Posterior cingulate gyrus (tissue), 11 donors: ENCODE data around the gene HIF1AN.
"Not testable (repeated sequence)": the region's sequence is repeated elsewhere in the genome, so short reads cannot be mapped to it uniquely, and the experiment has no call there.

Experiments used
- DNase-seq, 10 donors: peaks; one replicate each; pipeline versions ENCODE4 v3.0.0 to v3.0.0-alpha.2; 2020 to 2021; ENCODE audit warnings: mixed read lengths in 3 of 10
- intact Hi-C: fragments of 100-400 bp; cut with DNase I; formaldehyde crosslinking; loops from one replicate; pipeline ENCODE4 v1.15.1; 2023

Gene HIF1AN

GRCh38 chr10:100561005-100561404 is 25.3 kb downstream of the HIF1AN start:
- intact Hi-C loops, result loop anchor here (5.0 kb wide), 1 partner anchor 181 kb away; no protein-coding TSS in a partner anchor
- no peak for DNase-seq

DNA sequence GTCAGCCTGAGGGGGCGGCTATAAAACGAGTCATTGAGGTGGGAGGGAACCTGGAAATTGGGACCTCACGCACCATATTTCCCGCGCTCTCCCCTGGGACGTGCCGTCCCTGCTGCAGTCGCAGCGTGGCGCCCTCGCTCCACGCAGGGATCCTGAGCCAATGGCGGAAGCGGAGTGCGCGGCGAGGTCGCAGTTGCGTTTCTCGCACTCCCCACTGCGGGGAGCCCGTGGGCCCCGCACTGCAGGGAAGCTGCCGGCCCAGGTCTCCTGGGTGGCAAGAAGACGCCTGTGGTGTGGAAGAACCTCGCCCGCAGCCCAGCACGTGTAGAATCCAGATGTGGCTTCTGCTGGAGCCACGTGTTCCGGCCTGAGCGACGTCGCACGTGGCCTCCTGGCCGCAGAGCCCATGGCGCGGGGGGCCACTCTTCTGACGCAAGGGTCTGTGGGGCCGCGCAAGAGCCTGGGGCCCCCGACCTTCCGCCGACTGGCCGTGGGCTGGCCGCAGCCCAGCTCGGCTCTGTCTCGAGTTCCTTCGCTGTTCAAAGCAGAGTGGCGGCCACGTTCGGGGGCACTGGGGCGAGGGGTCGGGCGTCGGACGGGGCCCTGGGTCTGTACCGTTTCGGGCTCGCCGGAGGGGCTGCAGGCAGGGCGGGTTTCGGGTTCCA is 26.4 kb downstream of the HIF1AN start:
- DNase-seq, result peak; percentile 46 to 97 (median 70)
- intact Hi-C loops, result loop anchor here (2.0 to 5.0 kb wide), 2 partner anchors 180 to 317 kb away; no protein-coding TSS in a partner anchor

- DNase-seq, result no peak
- intact Hi-C loops, result no loop called here
These were observed 29.7 kb downstream of the HIF1AN start for GRCh38 chr10:100565206-100565985.

DNA sequence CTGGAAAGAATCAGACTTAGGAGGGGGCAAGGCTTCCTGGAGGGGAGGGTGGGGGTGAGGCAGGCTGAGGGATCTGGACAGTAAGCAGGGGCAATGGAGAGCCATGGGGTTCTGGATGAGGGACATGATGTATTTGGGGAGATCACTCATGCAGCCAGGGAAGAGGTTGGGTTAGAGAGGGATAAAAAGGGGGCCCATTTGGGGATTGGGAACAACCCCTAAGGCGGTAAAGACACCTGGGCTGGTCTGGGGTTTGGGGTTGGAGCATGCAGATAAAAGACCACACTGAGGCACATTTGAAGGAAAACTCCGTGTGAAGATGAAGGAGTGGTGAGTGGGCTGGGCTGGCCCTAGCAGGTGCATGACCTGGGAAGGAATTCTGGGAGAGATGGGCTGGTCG is 30.8 kb downstream of the HIF1AN start:
- no peak for DNase-seq
- intact Hi-C loops, result no loop called here

GRCh38 chr10:100567249-100567648 is 31.5 kb downstream of the HIF1AN start:
- no peak for DNase-seq
- intact Hi-C loops, result no loop called here

GRCh38 chr10:100567826-100568225 is 32.1 kb downstream of the HIF1AN start:
- intact Hi-C loops, result no loop called here
- DNase-seq, result no peak

DNA sequence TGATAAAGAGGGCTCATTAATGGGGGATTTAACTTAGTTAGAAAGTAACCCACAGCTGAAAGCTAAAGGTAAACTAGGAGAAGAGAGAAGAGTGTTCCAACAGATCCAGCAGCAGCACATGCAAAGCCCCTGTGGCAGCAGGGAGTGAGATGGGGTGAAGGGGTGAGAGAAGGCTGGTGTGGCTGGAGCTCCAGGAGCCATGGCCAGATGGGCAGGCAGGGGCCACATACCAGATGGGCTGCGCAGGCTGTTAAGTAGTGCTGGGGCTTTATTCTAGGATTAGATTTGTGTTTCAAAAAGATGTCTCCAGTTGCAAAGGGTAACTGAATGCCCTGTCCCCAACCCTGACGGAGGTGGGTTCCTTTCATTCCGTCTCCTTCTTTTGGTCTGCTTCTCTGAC is 33.2 kb downstream of the HIF1AN start:
- intact Hi-C loops, result no loop called here

GRCh38 chr10:100569687-100570481 is 34.1 kb downstream of the HIF1AN start:
- intact Hi-C loops, result no loop called here
- no peak for DNase-seq

More for the DNA sequence above, 33.2 kb downstream of the HIF1AN start:
- no peak for DNase-seq

- intact Hi-C loops, result no loop called here
- no peak for DNase-seq
These were observed 34.8 kb downstream of the HIF1AN start for GRCh38 chr10:100570506-100570905.

GRCh38 chr10:100571084-100571856 is 35.5 kb downstream of the HIF1AN start:
- intact Hi-C loops, result no loop called here
- DNase-seq, result no peak

DNA sequence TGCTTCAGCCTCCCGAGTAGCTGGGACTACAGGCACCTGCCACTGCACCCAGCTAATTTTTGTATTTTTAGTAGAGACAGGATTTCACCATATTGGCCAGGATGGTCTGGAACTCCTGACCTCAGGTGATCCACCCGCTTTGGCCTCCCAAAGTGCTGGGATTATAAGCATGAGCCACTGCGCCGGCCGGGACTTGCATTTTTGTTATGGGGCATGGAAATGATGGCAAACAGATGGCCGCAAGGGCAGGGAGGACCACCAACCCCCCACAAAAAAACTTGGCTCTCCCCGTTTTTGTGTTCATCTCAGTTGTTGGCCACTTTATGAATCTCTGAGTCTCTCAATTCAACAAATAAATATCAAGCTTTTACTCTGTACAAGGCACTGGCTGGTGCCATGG is 39.4 kb downstream of the HIF1AN start:
- intact Hi-C loops, result not testable (repeated sequence)
- DNase-seq, result peak in 1 of 10 donors; percentile 67

- no peak for DNase-seq
- intact Hi-C loops, result no loop called here
These were observed 40.0 kb downstream of the HIF1AN start for GRCh38 chr10:100575585-100576281.

DNA sequence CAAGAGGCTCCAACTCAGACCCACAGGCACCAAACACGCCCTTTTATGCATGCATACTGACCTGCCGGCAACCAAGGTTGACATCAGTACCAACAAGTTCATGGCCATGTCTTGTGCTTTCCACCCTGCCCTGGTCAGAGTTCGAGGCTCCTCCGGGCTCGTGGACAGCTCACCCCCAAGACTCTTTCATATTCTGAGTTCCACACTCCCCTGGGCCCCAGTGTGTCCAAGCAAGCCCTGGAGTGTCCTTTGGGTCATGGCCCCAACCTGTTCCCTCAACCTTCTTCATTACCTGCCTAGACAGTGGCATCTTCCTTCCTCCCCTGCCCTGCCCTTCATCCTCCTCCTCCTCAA is 40.5 kb downstream of the HIF1AN start:
- DNase-seq, result no peak
- intact Hi-C loops, result no loop called here

DNA sequence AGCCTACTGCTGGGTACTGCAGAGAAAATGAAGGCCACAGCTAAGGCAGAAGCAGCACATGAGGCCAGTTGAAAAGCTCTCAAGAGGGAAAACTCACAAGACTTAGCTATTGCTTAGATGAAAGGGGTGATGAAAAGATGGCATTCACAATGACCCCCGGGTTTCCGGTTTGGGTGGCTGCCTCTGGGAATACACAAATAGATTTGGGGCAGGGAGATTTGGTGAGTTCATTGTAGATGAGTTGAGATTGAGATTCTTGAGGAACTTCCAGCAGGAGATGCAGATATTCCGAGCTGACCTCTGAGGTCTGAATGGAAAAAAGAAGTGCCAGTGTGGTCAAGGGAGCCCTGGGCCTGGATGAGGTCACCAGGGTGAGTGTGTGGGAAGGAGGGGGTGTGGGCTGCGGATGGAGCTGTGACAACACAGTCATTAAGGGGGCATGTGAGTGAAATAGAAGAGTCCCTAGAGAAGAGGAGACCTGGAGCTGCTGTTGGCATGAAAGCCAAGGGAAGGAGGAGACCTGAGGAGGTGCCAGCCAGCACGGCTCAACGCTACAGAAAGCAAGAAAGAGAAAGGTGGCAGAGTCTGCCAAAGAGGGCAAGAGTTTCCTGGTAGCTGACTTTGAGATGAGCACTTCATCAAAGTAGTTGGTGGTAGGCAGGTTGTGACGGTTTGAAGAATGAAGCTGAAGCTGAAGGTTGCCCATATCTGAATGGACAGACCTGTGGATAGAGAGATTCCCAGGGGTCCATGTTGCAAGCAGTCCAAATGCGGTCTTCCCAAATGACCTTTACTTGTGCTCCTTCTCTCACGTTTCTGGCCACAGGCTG is 43.7 kb downstream of the HIF1AN start:
- intact Hi-C loops, result no loop called here

DNA sequence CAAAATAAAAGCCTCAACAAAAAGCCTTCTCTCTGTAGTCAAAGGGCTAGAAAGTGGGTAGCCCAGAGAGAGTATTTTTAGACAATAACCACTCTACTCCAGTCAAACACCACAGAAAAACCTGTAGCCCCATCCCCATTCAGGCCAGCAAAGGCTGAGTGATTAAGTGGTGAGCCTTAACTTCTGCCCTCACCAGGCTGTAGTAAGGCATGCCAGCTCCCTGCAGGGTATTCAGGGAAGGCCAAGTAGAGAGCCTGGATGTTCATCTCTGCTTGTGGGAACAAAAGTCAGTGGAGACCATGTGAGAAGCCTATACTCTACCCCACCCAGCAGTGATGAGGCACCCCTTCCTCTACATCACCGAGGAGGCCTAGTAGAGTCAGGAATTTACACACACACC is 51.2 kb downstream of the HIF1AN start:
- no peak for DNase-seq
- intact Hi-C loops, result no loop called here

More for the DNA sequence above, 43.7 kb downstream of the HIF1AN start:
- DNase-seq, result no peak

DNA sequence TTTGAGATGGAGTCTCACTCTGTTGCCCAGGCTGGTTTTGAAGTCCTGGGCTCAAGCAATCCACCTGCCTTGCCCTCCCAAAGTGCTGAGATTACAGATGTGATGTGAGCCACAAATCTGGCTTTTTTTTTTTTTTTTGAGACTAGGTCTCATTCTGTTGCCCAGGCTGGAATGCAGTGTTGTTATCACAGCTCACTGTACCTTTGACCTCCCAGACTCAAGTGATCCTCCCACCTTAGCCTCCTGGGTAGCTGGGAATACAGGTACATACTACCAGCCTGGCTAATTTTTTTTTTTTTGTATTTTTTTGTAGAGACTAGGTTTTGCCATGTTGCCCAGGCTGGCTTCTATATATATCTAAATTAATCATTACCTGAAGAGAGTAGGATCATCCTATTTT is 62.4 kb downstream of the HIF1AN start:
- intact Hi-C loops, result no loop called here
- no peak for DNase-seq

DNA sequence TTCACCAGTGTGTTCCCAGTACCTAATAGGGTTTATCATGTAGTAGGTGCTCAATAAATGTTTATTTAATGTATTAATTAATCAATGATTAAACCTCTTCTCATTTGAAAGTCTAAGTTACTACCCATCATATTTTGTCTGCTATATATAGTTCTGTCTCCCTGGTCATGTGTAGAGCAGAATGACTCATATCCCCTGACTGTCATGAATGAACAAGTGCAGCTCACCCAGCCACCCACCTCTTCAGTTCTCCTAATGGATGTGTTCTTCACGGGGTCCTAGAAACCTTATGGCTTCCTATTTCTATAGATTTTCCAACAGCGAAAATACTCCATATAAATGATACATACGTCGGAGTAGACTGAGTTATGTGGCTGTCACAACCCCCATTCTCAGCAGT is 64.5 kb downstream of the HIF1AN start:
- intact Hi-C loops, result no loop called here
- no peak for DNase-seq

DNA sequence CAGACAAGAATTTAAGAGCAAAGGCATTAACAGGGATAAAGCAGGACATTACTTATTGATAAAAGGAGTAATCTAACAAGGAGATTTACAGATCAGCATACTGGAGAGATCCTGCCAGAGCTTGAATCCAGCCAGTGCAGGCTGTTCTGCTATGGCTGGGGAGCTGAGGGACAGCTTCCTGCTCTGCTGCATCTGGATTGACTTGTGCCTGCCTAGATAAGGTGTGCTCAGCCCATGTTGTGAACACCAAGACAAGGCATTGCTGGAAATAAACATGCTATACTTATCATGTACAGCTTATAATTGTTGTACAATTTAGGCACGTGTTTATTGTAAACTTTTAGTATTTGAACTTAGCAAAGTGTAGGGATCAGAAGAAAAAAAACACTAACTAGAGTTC is 71.7 kb downstream of the HIF1AN start:
- intact Hi-C loops, result no loop called here
- DNase-seq, result no peak
